Measurements from ENCODE around the gene GBF1.

DNA sequence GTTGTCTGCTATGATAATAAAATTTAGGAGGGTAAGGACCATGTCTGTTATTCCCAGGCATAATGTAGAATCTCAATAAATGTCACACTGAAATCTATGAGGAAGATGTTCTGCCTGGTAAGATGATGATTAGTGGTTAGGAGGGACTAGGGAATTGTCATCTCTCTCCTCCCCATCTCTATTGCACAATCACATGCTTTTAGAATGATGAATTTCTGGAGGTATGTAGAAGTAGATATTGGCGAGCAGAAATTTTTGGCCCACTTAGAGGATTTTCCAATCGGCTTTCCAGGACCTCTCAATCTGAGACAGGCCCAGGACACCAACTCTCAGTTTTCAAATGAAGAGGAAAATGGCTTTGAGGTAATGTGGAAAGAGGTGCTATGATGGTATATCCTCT, 2.0 kb upstream of the GBF1 start:
- TF ChIP-seq GABPA (IDR thresholded peaks at IDR 0.05; ENCODE audit: low read depth) (no peak), CTCF (IDR thresholded peaks at IDR 0.05; ENCODE audit: insufficient read depth, low read length) (no peak), POLR2AphosphoS5 (IDR thresholded peaks at IDR 0.05; ENCODE audit: low read depth) (no peak)
